H9 (cell line): Measurements from ENCODE around the gene SOCS1. TPM values are rescaled to one million over a fixed set of nuclear protein-coding genes. Genes with fewer than 3 reads are reported as not detected.
A peak's percentile ranks its signal among the peaks of the same experiment; 100 is the strongest.

Source experiments
- DNase-seq: peaks from one replicate; pipeline ENCODE4 v3.0.0-alpha.2; 2017
- H2AFZ ChIP-seq: one replicate; pipeline ENCODE4 v1.6.1; 2013; ENCODE audit warnings: mild to moderate bottlenecking, low read length, control low read depth, moderate library complexity
- H2AK5ac ChIP-seq: 2 replicates; pipeline ENCODE4 v1.6.1; 2013; ENCODE audit warnings: low read length, control low read depth, mixed read lengths; ENCODE audit not compliant: insufficient read length
- H2BK120ac ChIP-seq: one replicate; pipeline ENCODE4 v1.6.1; 2013; ENCODE audit warnings: low read depth, mild to moderate bottlenecking, low read length, control low read depth, inconsistent platforms; ENCODE audit not compliant: poor library complexity, severe bottlenecking
- H2BK12ac ChIP-seq: 2 replicates; pipeline ENCODE4 v1.6.1; 2013; ENCODE audit warnings: low read length, control low read depth, mixed read lengths, low read depth; ENCODE audit not compliant: insufficient read length
- H2BK15ac ChIP-seq: 2 replicates; pipeline ENCODE4 v1.6.1; 2013; ENCODE audit warnings: low read depth, low read length, control low read depth
- H2BK20ac ChIP-seq: one replicate; pipeline ENCODE4 v1.6.1; 2013; ENCODE audit warnings: low read depth, mild to moderate bottlenecking, low read length, control low read depth, inconsistent platforms; ENCODE audit not compliant: poor library complexity, severe bottlenecking
- H2BK5ac ChIP-seq: 2 replicates; pipeline ENCODE4 v1.6.1; 2013; ENCODE audit warnings: low read length, control low read depth, mixed read lengths; ENCODE audit not compliant: insufficient read length
- H3K14ac ChIP-seq: 2 replicates; pipeline ENCODE4 v1.6.1; 2013; ENCODE audit warnings: low read length, control low read depth; ENCODE audit not compliant: insufficient read depth
- H3K18ac ChIP-seq: 2 replicates; pipeline ENCODE4 v1.6.1; 2013; ENCODE audit warnings: low read depth, mild to moderate bottlenecking, mixed read lengths, low read length, control low read depth; ENCODE audit not compliant: insufficient read length
- H3K23ac ChIP-seq: 2 replicates; pipeline ENCODE4 v1.6.1; 2013; ENCODE audit warnings: low read length, control low read depth, mixed read lengths, low read depth; ENCODE audit not compliant: insufficient read length
- H3K23me2 ChIP-seq: 2 replicates; pipeline ENCODE4 v1.6.1; 2013; ENCODE audit warnings: low read depth, mild to moderate bottlenecking, mixed read lengths, low read length, control low read depth; ENCODE audit not compliant: insufficient read length, poor library complexity, severe bottlenecking
- H3K27ac ChIP-seq: 2 replicates; pipeline ENCODE4 v1.5.1; 2013; ENCODE audit warnings: low read length, control low read depth, mixed read lengths, low read depth; ENCODE audit not compliant: insufficient read length
- H3K27me3 ChIP-seq: 2 replicates; pipeline ENCODE4 v1.6.1; 2013; ENCODE audit warnings: low read length, control low read depth, inconsistent platforms; ENCODE audit not compliant: insufficient read depth
- H3K4ac ChIP-seq: 2 replicates; pipeline ENCODE4 v1.6.1; 2013; ENCODE audit warnings: low read depth, mild to moderate bottlenecking, control low read depth, inconsistent platforms, low read length, moderate library complexity
- H3K4me1 ChIP-seq: 2 replicates; pipeline ENCODE4 v1.6.1; 2013; ENCODE audit warnings: low read length, control low read depth, inconsistent platforms; ENCODE audit not compliant: insufficient read depth
- H3K4me2 ChIP-seq: 2 replicates; pipeline ENCODE4 v1.6.1; 2013; ENCODE audit warnings: low read length, control low read depth, mixed read lengths; ENCODE audit not compliant: insufficient read length, insufficient read depth
- H3K56ac ChIP-seq: 2 replicates; pipeline ENCODE4 v1.6.1; 2013; ENCODE audit warnings: low read depth, mild to moderate bottlenecking, mixed read lengths, low read length, control low read depth; ENCODE audit not compliant: insufficient read length
- H3K79me1 ChIP-seq: 2 replicates; pipeline ENCODE4 v1.6.1; 2013; ENCODE audit warnings: low read depth, mild to moderate bottlenecking, moderate library complexity, low read length, control low read depth, inconsistent platforms; ENCODE audit not compliant: insufficient read depth, poor library complexity, severe bottlenecking
- H3K79me2 ChIP-seq: 2 replicates; pipeline ENCODE4 v1.6.1; 2013; ENCODE audit warnings: low read length, control low read depth, inconsistent platforms; ENCODE audit not compliant: insufficient read depth
- H3K9ac ChIP-seq: 2 replicates; pipeline ENCODE4 v1.6.1; 2013; ENCODE audit warnings: low read length, control low read depth, mixed read lengths; ENCODE audit not compliant: insufficient read length; ENCODE audit errors: extremely low read depth
- H3K9me3 ChIP-seq: one replicate; pipeline ENCODE4 v1.6.1; 2013; ENCODE audit warnings: low read depth, low read length, inconsistent platforms; ENCODE audit not compliant: control insufficient read depth
- H3T11ph ChIP-seq: one replicate; pipeline ENCODE4 v1.6.1; 2013; ENCODE audit warnings: mild to moderate bottlenecking, low read length, control low read depth, inconsistent platforms
- H4K20me1 ChIP-seq: one replicate; pipeline ENCODE4 v1.6.1; 2013; ENCODE audit not compliant: control insufficient read depth, insufficient read length, insufficient read depth
- H4K5ac ChIP-seq: 2 replicates; pipeline ENCODE4 v1.6.1; 2013; ENCODE audit warnings: low read depth, mild to moderate bottlenecking, mixed read lengths, low read length, control low read depth; ENCODE audit not compliant: insufficient read length
- H4K8ac ChIP-seq: replicated peaks from 2 replicates; pipeline ENCODE4 v1.6.1; 2013; ENCODE audit warnings: low read length, control low read depth, mixed read lengths, low read depth; ENCODE audit not compliant: insufficient read length
- H4K91ac ChIP-seq: 2 replicates; pipeline ENCODE4 v1.6.1; 2013; ENCODE audit warnings: low read depth, mild to moderate bottlenecking, moderate library complexity, mixed read lengths, low read length, control low read depth; ENCODE audit not compliant: insufficient read length
- H3K27ac Mint-ChIP-seq, 3 experiments: 2 replicates in 2 of 3; 3 replicates in 1 of 3; pipeline ENCODE4 v1.8.0; 2020 to 2021; ENCODE audit warnings: mixed read lengths in 3 of 3, mild to moderate bottlenecking in 1 of 3, moderate library complexity in 1 of 3
- H3K27me3 Mint-ChIP-seq: 2 replicates; pipeline ENCODE4 v1.8.0; 2021; ENCODE audit warnings: low read depth, mild to moderate bottlenecking, moderate library complexity, mixed read lengths
- H3K36me3 Mint-ChIP-seq, 3 experiments: 2 replicates in 2 of 3; 3 replicates in 1 of 3; pipeline ENCODE4 v1.8.0; 2020 to 2021; ENCODE audit warnings: low read depth in 3 of 3, mixed read lengths in 3 of 3; ENCODE audit not compliant: insufficient read depth in 1 of 3
- H3K4me1 Mint-ChIP-seq, 2 experiments: 2 replicates each; pipeline ENCODE4 v1.8.0; 2020; ENCODE audit warnings: mixed read lengths in 2 of 2
- H3K4me3 Mint-ChIP-seq, 2 experiments: 2 replicates in 1 of 2; 3 replicates in 1 of 2; pipeline ENCODE4 v1.8.0; 2020 to 2021; ENCODE audit warnings: mild to moderate bottlenecking in 2 of 2, mixed read lengths in 2 of 2, moderate library complexity in 1 of 2
- H3K9me3 Mint-ChIP-seq, 2 experiments: 2 replicates in 1 of 2; 3 replicates in 1 of 2; pipeline ENCODE4 v1.8.0; 2020; ENCODE audit warnings: mild to moderate bottlenecking in 2 of 2, mixed read lengths in 2 of 2, moderate library complexity in 1 of 2
- CTCF ChIP-seq: fragments of 200-600 bp; sonication (generic); conservative IDR thresholded peaks from 3 replicates; pipeline ENCODE4 v1.8.0; 2021; ENCODE audit warnings: antibody characterized with exemption, mild to moderate bottlenecking
- WGBS: extraction: QIAGEN DNeasy Blood & Tissue Kit; methylation state at CpG from one replicate; pipeline ENCODE4 v1.1.7; 2013; ENCODE audit warnings: missing lambda C conversion rate, low lambda C conversion rate, mixed read lengths; ENCODE audit not compliant: insufficient read length; ENCODE audit errors: extremely low coverage; 5-methylcytosine and 5-hydroxymethylcytosine counted together
- total RNA-seq: library from RNA; stranded (reverse); gene quantifications from 2 replicates; pipeline ENCODE4 v1.2.1, GENCODE V29; 2021

The SOCS1 gene
- total RNA-seq, 1 experiment from 2014 or later, result 11.0 TPM

- Mint-ChIP-seq H3K36me3 (peaks cover 5 to 13% (median 8%) of the 10 kb centered on the region in 3 experiments; a peak in 6 of 7 replicates), H3K27me3 (no peaks in the 10 kb centered on the region), H3K9me3 (no peaks in the 10 kb centered on the region), H3K4me3 (no peak overlapping the region; a peak in 1 of 5 replicates), H3K4me1 (peaks cover 18% of the 10 kb centered on the region in 2 experiments), H3K27ac (peak overlapping the region in 1 of 3 experiments; percentile 75; a peak in 2 of 7 replicates)
- H2AK5ac ChIP-seq, result no peak overlapping the region
- H2BK5ac ChIP-seq, result no peak overlapping the region
- H2BK20ac ChIP-seq, result no peak overlapping the region
- H2AFZ ChIP-seq, result no peak overlapping the region
- no peak overlapping the region for H2BK12ac ChIP-seq
- H3K18ac ChIP-seq, result no peak overlapping the region
- no peak for DNase-seq
- no peak overlapping the region for H3K9ac ChIP-seq
- H3K27ac ChIP-seq, result no peak overlapping the region
- H2BK120ac ChIP-seq, result no peak overlapping the region
- no peaks in the 10 kb centered on the region for H3K79me1 ChIP-seq
- no peaks in the 10 kb centered on the region for H3K4me1 ChIP-seq
- H3K4ac ChIP-seq, result no peak overlapping the region
- H3K23ac ChIP-seq, result no peak overlapping the region
- H2BK15ac ChIP-seq, result no peak overlapping the region
- H4K20me1 ChIP-seq, result peaks cover 6% of the 10 kb centered on the region
- no peak overlapping the region for H4K91ac ChIP-seq
- H4K5ac ChIP-seq, result no peak overlapping the region
- no peak overlapping the region for H4K8ac ChIP-seq
- peaks cover 5% of the 10 kb centered on the region for H3K23me2 ChIP-seq
- peaks cover 10% of the 10 kb centered on the region; the same call in 1 of the 2 replicates for H3K79me2 ChIP-seq
- H3K9me3 ChIP-seq, result no peaks in the 10 kb centered on the region
- H3K4me2 ChIP-seq, result peak overlapping the region; percentile 33
- H3T11ph ChIP-seq, result no peak overlapping the region
- no CpG with 5 or more reads among the region's 18 CpGs for WGBS
- no peak for TF ChIP-seq CTCF
- no peak overlapping the region for H3K14ac ChIP-seq
- no peaks in the 10 kb centered on the region for H3K27me3 ChIP-seq
- no peak overlapping the region for H3K56ac ChIP-seq
These were observed 4.2 kb downstream of the SOCS1 start for GRCh38 chr16:11251525-11252481.
